ENCODE measurements around the gene GRIK1.
"Not testable (repeated sequence)": the region's sequence is repeated elsewhere in the genome, so short reads cannot be mapped to it uniquely, and the experiment has no call there.

The GRIK1 gene

GRCh38 chr21:29625990-29626389 is 313.8 kb downstream of the GRIK1 start:
- Histone ChIP-seq H3K4me1 (ENCODE audit: control insufficient read depth, insufficient read depth, low read length) (peaks cover 10% of the 10 kb centered on the region), H3K9ac (ENCODE audit: low read length) (no peak overlapping the region), H3K4me3 (ENCODE audit: low read length) (no peak overlapping the region), H3K36me3 (ENCODE audit: control insufficient read depth, insufficient read depth, low read length, severe bottlenecking) (no peaks in the 10 kb centered on the region), H3K9me3 (ENCODE audit: control insufficient read depth, low read length) (no peaks in the 10 kb centered on the region), H3K27me3 (replicated peaks; ENCODE audit: control insufficient read depth, insufficient read depth, low read length) (no peaks in the 10 kb centered on the region)
- no peak for DNase-seq (ENCODE audit: low read depth)

- H3K27me3 ChIP-seq (replicated peaks; ENCODE audit: control insufficient read depth, insufficient read depth, low read length), result no peaks in the 10 kb centered on the region
- peaks cover 13% of the 10 kb centered on the region for H3K4me1 ChIP-seq (ENCODE audit: control insufficient read depth, insufficient read depth, low read length)
- H3K9ac ChIP-seq (ENCODE audit: low read length), result no peak overlapping the region
- H3K9me3 ChIP-seq (ENCODE audit: control insufficient read depth, low read length), result no peaks in the 10 kb centered on the region
- no peak overlapping the region for H3K4me3 ChIP-seq (ENCODE audit: low read length)
- no peak for DNase-seq (ENCODE audit: low read depth)
- no peaks in the 10 kb centered on the region for H3K36me3 ChIP-seq (ENCODE audit: control insufficient read depth, insufficient read depth, low read length, severe bottlenecking)
Observed at GRCh38 chr21:29624776-29625175, 315.0 kb downstream of the GRIK1 start.

DNA sequence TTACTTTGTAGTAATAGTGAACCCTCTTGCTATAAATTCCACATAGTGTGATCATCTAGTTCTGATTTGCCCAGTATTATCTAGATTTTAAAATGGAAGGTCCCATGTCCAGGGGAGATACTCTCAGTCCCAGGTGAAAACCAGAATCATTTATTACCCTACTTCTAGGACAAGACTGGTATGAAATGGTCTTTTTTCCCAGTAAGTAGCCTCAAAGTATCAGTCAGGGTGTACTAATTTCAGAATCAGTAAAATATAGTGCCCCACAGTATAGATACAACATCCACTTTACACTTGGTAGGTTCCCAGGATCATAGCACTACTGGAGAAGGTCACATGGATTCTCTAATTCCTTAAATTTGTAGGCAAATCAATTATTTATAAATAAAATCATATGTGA is 318.3 kb downstream of the GRIK1 start:
- Histone ChIP-seq H3K4me3 (ENCODE audit: low read length) (no peak overlapping the region), H3K9ac (ENCODE audit: low read length) (no peak overlapping the region), H3K27me3 (replicated peaks; ENCODE audit: control insufficient read depth, insufficient read depth, low read length) (no peaks in the 10 kb centered on the region), H3K36me3 (ENCODE audit: control insufficient read depth, insufficient read depth, low read length, severe bottlenecking) (no peaks in the 10 kb centered on the region), H3K4me1 (ENCODE audit: control insufficient read depth, insufficient read depth, low read length) (peaks cover 13% of the 10 kb centered on the region), H3K9me3 (ENCODE audit: control insufficient read depth, low read length) (no peaks in the 10 kb centered on the region)
- DNase-seq (ENCODE audit: low read depth), result no peak

GRCh38 chr21:29616209-29616751 is 323.5 kb downstream of the GRIK1 start:
- Histone ChIP-seq H3K36me3 (ENCODE audit: control insufficient read depth, insufficient read depth, low read length, severe bottlenecking) (no peaks in the 10 kb centered on the region), H3K9me3 (ENCODE audit: control insufficient read depth, low read length) (no peaks in the 10 kb centered on the region), H3K9ac (ENCODE audit: low read length) (no peak overlapping the region), H3K27me3 (replicated peaks; ENCODE audit: control insufficient read depth, insufficient read depth, low read length) (no peaks in the 10 kb centered on the region), H3K4me1 (ENCODE audit: control insufficient read depth, insufficient read depth, low read length) (peaks cover 16% of the 10 kb centered on the region), H3K4me3 (ENCODE audit: low read length) (no peak overlapping the region)
- peak; percentile 48 for DNase-seq (ENCODE audit: low read depth)

DNA sequence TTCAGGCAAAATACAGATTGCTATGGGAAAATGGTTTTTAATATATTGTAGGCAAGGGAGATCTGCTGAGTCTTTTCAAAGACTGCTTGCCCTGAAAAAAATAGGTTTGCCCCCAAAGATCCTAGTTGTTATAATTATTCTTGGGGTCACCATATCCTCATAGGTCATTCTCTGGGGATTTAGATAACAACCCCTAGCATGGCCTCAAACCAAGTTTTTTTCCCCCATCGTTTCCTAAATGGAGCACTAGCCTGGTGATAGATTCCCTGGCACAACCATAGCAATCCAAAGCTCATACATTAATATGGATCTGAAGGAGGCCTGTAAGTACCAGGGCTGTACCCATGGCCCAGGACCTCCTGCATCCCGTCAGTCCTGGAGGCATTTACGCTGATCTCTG is 325.9 kb downstream of the GRIK1 start:
- Histone ChIP-seq H3K4me3 (ENCODE audit: low read length) (no peak overlapping the region), H3K27me3 (replicated peaks; ENCODE audit: control insufficient read depth, insufficient read depth, low read length) (no peaks in the 10 kb centered on the region), H3K4me1 (ENCODE audit: control insufficient read depth, insufficient read depth, low read length) (peaks cover 19% of the 10 kb centered on the region), H3K36me3 (ENCODE audit: control insufficient read depth, insufficient read depth, low read length, severe bottlenecking) (no peaks in the 10 kb centered on the region), H3K9ac (ENCODE audit: low read length) (no peak overlapping the region), H3K9me3 (ENCODE audit: control insufficient read depth, low read length) (no peaks in the 10 kb centered on the region)
- DNase-seq (ENCODE audit: low read depth), result no peak

DNA sequence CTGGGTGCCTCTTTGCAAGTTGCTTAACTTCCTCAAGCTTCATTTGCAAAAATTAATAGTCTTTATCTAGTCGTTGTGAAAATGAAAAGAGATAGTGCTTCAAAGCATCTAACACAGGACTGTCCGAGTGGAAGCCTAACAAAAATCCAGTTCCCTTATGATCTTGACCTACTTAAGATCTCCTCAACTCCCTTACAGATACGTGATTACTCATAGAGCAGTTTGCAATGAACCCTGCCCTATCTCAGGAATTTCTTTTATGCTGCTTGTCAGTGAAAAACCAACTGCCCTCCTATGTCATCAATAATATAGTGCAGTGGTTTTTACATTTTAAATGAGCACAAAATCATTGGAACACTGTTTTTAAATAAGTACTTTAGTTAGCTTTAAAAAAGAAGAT is 326.8 kb downstream of the GRIK1 start:
- Histone ChIP-seq H3K9me3 (ENCODE audit: control insufficient read depth, low read length) (no peaks in the 10 kb centered on the region), H3K27me3 (replicated peaks; ENCODE audit: control insufficient read depth, insufficient read depth, low read length) (no peaks in the 10 kb centered on the region), H3K9ac (ENCODE audit: low read length) (no peak overlapping the region), H3K4me1 (ENCODE audit: control insufficient read depth, insufficient read depth, low read length) (peaks cover 19% of the 10 kb centered on the region), H3K4me3 (ENCODE audit: low read length) (no peak overlapping the region), H3K36me3 (ENCODE audit: control insufficient read depth, insufficient read depth, low read length, severe bottlenecking) (no peaks in the 10 kb centered on the region)
- no peak for DNase-seq (ENCODE audit: low read depth)

DNA sequence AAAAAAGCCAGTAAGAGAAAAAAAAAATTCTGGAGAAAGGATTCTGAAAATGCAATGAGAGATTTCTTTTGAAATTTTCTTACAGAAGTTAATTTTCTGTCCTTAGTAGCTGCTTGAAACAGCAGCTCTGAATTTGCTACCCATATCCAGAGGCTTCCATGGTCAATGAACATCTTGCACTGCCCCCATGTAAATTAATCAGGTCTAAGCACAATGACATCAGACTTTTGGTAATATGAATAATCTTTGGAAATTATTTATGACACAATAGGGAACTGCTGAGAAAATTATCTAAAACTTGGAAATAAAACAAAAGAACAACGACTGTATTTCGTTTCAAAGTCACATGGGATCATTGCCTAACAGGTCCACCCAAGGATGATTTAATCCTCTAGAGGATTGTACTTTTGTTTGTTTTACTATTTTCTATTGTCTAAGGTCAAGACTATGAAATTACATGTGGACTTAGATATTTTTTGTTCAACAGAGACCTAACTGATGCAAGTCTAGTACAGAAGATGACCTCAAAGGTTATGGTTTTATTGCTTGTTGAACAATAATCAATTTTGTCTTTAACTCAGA is 328.9 kb downstream of the GRIK1 start:
- DNase-seq (ENCODE audit: low read depth), result no peak
- Histone ChIP-seq H3K9ac (ENCODE audit: low read length) (no peak overlapping the region), H3K27me3 (replicated peaks; ENCODE audit: control insufficient read depth, insufficient read depth, low read length) (no peaks in the 10 kb centered on the region), H3K9me3 (ENCODE audit: control insufficient read depth, low read length) (no peaks in the 10 kb centered on the region), H3K36me3 (ENCODE audit: control insufficient read depth, insufficient read depth, low read length, severe bottlenecking) (no peaks in the 10 kb centered on the region), H3K4me1 (ENCODE audit: control insufficient read depth, insufficient read depth, low read length) (peaks cover 19% of the 10 kb centered on the region), H3K4me3 (ENCODE audit: low read length) (no peak overlapping the region)

DNA sequence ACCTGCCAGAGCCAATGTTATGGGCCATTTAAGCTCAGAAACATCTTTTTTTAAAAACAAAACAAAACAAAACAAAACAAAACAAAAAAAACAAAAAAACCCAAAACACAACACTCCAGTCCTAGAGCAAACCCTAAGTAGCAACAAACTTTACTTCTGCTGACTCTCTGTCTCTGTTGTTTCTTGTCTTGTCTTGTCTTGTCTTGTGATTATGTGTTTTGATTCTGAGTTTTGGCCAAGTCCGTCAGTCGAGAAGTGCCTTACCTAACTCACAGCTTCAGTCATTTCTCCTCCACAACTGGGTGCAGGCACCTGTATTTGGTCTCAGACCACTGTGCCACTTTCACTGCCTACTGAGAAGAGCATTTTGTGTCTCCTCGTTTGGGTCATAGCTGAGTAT is 333.2 kb downstream of the GRIK1 start:
- no peak overlapping the region for H3K9ac ChIP-seq (ENCODE audit: low read length)
- H3K4me1 ChIP-seq (ENCODE audit: control insufficient read depth, insufficient read depth, low read length), result peaks cover 7% of the 10 kb centered on the region
- DNase-seq (ENCODE audit: low read depth), result no peak
- no peaks in the 10 kb centered on the region for H3K27me3 ChIP-seq (replicated peaks; ENCODE audit: control insufficient read depth, insufficient read depth, low read length)
- H3K36me3 ChIP-seq (ENCODE audit: control insufficient read depth, insufficient read depth, low read length, severe bottlenecking), result no peaks in the 10 kb centered on the region
- H3K4me3 ChIP-seq (ENCODE audit: low read length), result no peak overlapping the region
- no peaks in the 10 kb centered on the region for H3K9me3 ChIP-seq (ENCODE audit: control insufficient read depth, low read length)

- H3K9me3 ChIP-seq (ENCODE audit: control insufficient read depth, low read length); H3K36me3 ChIP-seq (ENCODE audit: control insufficient read depth, insufficient read depth, low read length, severe bottlenecking); H3K4me3 ChIP-seq (ENCODE audit: low read length); H3K27me3 ChIP-seq (replicated peaks; ENCODE audit: control insufficient read depth, insufficient read depth, low read length); H3K4me1 ChIP-seq (ENCODE audit: control insufficient read depth, insufficient read depth, low read length); DNase-seq (ENCODE audit: low read depth); H3K9ac ChIP-seq (ENCODE audit: low read length): not testable (repeated sequence)
Observed at GRCh38 chr21:29605219-29605618, 334.6 kb downstream of the GRIK1 start.

GRCh38 chr21:29604076-29604475 is 335.7 kb downstream of the GRIK1 start:
- no peaks in the 10 kb centered on the region for H3K27me3 ChIP-seq (replicated peaks; ENCODE audit: control insufficient read depth, insufficient read depth, low read length)
- H3K9ac ChIP-seq (ENCODE audit: low read length), result no peak overlapping the region
- no peaks in the 10 kb centered on the region for H3K36me3 ChIP-seq (ENCODE audit: control insufficient read depth, insufficient read depth, low read length, severe bottlenecking)
- no peaks in the 10 kb centered on the region for H3K4me1 ChIP-seq (ENCODE audit: control insufficient read depth, insufficient read depth, low read length)
- no peak for DNase-seq (ENCODE audit: low read depth)
- no peak overlapping the region for H3K4me3 ChIP-seq (ENCODE audit: low read length)
- no peaks in the 10 kb centered on the region for H3K9me3 ChIP-seq (ENCODE audit: control insufficient read depth, low read length)

DNA sequence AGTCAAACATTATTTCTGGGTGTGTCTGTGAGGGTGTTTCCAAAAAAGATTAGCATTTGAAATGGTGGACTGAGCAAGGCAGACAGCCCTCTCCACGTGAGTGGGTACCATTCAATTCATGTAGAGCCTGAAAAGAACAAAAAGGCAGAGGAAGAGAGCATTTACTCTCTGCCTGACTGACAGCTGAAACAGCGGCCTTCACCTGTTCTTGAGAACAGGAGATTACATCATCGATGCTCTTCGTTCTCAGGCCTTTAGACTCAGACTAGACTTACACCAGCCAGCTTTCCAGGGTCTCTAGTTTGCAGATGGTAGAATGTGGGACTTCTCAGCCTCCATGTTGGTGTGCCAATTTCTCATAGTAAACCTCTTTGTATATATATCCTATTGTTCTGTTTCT is 338.7 kb downstream of the GRIK1 start:
- no peak for DNase-seq (ENCODE audit: low read depth)
- Histone ChIP-seq H3K9me3 (ENCODE audit: control insufficient read depth, low read length) (no peaks in the 10 kb centered on the region), H3K36me3 (ENCODE audit: control insufficient read depth, insufficient read depth, low read length, severe bottlenecking) (no peaks in the 10 kb centered on the region), H3K27me3 (replicated peaks; ENCODE audit: control insufficient read depth, insufficient read depth, low read length) (no peaks in the 10 kb centered on the region), H3K4me1 (ENCODE audit: control insufficient read depth, insufficient read depth, low read length) (no peaks in the 10 kb centered on the region), H3K4me3 (ENCODE audit: low read length) (no peak overlapping the region), H3K9ac (ENCODE audit: low read length) (no peak overlapping the region)

GRCh38 chr21:29586696-29587095 is 353.1 kb downstream of the GRIK1 start:
- Histone ChIP-seq H3K27me3 (replicated peaks; ENCODE audit: control insufficient read depth, insufficient read depth, low read length) (no peaks in the 10 kb centered on the region), H3K36me3 (ENCODE audit: control insufficient read depth, insufficient read depth, low read length, severe bottlenecking) (no peaks in the 10 kb centered on the region)

More at GRCh38 chr21:29586696-29587095, 353.1 kb downstream of the GRIK1 start:
- no peaks in the 10 kb centered on the region for H3K9me3 ChIP-seq (ENCODE audit: control insufficient read depth, low read length)
- H3K9ac ChIP-seq (ENCODE audit: low read length), result no peak overlapping the region
- peak; percentile 60 for DNase-seq (ENCODE audit: low read depth)
- no peak overlapping the region for H3K4me3 ChIP-seq (ENCODE audit: low read length)
- peaks cover 11% of the 10 kb centered on the region for H3K4me1 ChIP-seq (ENCODE audit: control insufficient read depth, insufficient read depth, low read length)

All from adipocyte (in vitro differentiated cells).